ENCODE results near the gene SPRTN.

GRCh38 chr1:231382426-231382825, 44.3 kb downstream of the SPRTN start:
- TF ChIP-seq CTCF (IDR thresholded peaks at IDR 0.05) (no peak), POLR2A (IDR thresholded peaks at IDR 0.05) (no peak)

Measured in ovary (tissue), 3 donors.